Activated naive CD4-positive, alpha-beta T cell treated with anti-CD3 and anti-CD28 coated beads for 36 hours (primary cell): ENCODE measurements around the gene HMGB3. TPM values are rescaled to one million over a fixed set of nuclear protein-coding genes. Genes with fewer than 3 reads are reported as not detected.
A peak's percentile ranks its signal among the peaks of the same experiment; 100 is the strongest.

Experiments
- CTCF ChIA-PET: fragments of 350-600 bp; sonication (Branson Sonifier 250); formaldehyde crosslinking; loops from one replicate; lab custom pipeline; 2021; ENCODE audit warnings: antibody characterized with exemption; lab: Charles Lee
- DNase-seq: peaks from one replicate; pipeline ENCODE4 v3.0.0-alpha.2; 2020
- H3K27ac Mint-ChIP-seq: one replicate; pipeline ENCODE4 v1.8.0; 2021; ENCODE audit warnings: mild to moderate bottlenecking, mixed read lengths
- H3K27me3 Mint-ChIP-seq: one replicate; pipeline ENCODE4 v1.8.0; 2021; ENCODE audit warnings: low read depth, mixed read lengths
- H3K36me3 Mint-ChIP-seq: one replicate; pipeline ENCODE4 v1.8.0; 2021; ENCODE audit warnings: low read depth, mixed read lengths
- H3K4me1 Mint-ChIP-seq: one replicate; pipeline ENCODE4 v1.8.0; 2021; ENCODE audit warnings: low read depth, mixed read lengths
- H3K4me3 Mint-ChIP-seq: one replicate; pipeline ENCODE4 v1.8.0; 2021; ENCODE audit warnings: mild to moderate bottlenecking, moderate library complexity, mixed read lengths
- H3K9me3 Mint-ChIP-seq: one replicate; pipeline ENCODE4 v1.8.0; 2021; ENCODE audit warnings: mixed read lengths
- intact Hi-C: fragments of 100-400 bp; cut with micrococcal nuclease; formaldehyde crosslinking; loops from one replicate; pipeline ENCODE4 v1.15.1; 2023
- total RNA-seq, 2 experiments: library from RNA; stranded (reverse); gene quantifications; one replicate each; pipeline ENCODE4 v1.2.3, GENCODE V29; 2021

HMGB3 gene
- 10 to 100 TPM; 30.8 to 33.9 TPM for total RNA-seq

- intact Hi-C loops = loop anchor here (1.0 to 10.0 kb wide), 5 partner anchors 85 to 1478 kb away; partner anchors contain the start of genes CD99L2, IDS and MTM1
- Mint-ChIP-seq H3K27ac (no peak within 1 kb of the TSS), H3K27me3 (peaks cover 5% of the 10 kb centered on the region), H3K4me1 (peaks cover 13% of the 10 kb centered on the region), H3K36me3 (peaks cover 9% of the 10 kb centered on the region), H3K9me3 (no peaks in the 10 kb centered on the region), H3K4me3 (peak within 1 kb of the TSS; percentile 69)
- CTCF ChIA-PET = no interaction called here
- peak; percentile 90 for DNase-seq
Measured at GRCh38 chrX:150982788-150983520, at the start of gene HMGB3. HMGB3 (plus strand) TSS chrX:150983335; CDS start chrX:150985600, 2,265 bp downstream.

- Mint-ChIP-seq H3K4me1 (no peaks in the 10 kb centered on the region), H3K27me3 (peaks cover 2% of the 10 kb centered on the region), H3K4me3 (no peak overlapping the region), H3K27ac (no peak overlapping the region), H3K36me3 (no peaks in the 10 kb centered on the region), H3K9me3 (peaks cover 5% of the 10 kb centered on the region)
- intact Hi-C loops = no loop called here
- no peak for DNase-seq
- CTCF ChIA-PET = no interaction called here
Measured at GRCh38 chrX:150933945-150934350, 49.2 kb upstream of the HMGB3 start.

GRCh38 chrX:150934453-150934852 lies 48.7 kb upstream of the HMGB3 start:
- DNase-seq = no peak
- H3K27me3 Mint-ChIP-seq = peaks cover 2% of the 10 kb centered on the region
- no peaks in the 10 kb centered on the region for H3K4me1 Mint-ChIP-seq
- no peaks in the 10 kb centered on the region for H3K36me3 Mint-ChIP-seq
- intact Hi-C loops = no loop called here
- CTCF ChIA-PET = no interaction called here
- no peak overlapping the region for H3K4me3 Mint-ChIP-seq
- no peak overlapping the region for H3K27ac Mint-ChIP-seq
- H3K9me3 Mint-ChIP-seq = peaks cover 5% of the 10 kb centered on the region

- Mint-ChIP-seq H3K27me3 (peaks cover 2% of the 10 kb centered on the region), H3K4me1 (no peaks in the 10 kb centered on the region), H3K27ac (no peak overlapping the region), H3K36me3 (no peaks in the 10 kb centered on the region), H3K4me3 (no peak overlapping the region), H3K9me3 (peaks cover 5% of the 10 kb centered on the region)
- CTCF ChIA-PET = no interaction called here
- no peak for DNase-seq
- intact Hi-C loops = no loop called here
Measured at GRCh38 chrX:150935467-150935866, 47.7 kb upstream of the HMGB3 start.

- no peaks in the 10 kb centered on the region for H3K36me3 Mint-ChIP-seq
- no peak overlapping the region for H3K4me3 Mint-ChIP-seq
- no peaks in the 10 kb centered on the region for H3K4me1 Mint-ChIP-seq
- CTCF ChIA-PET = no interaction called here
- peaks cover 2% of the 10 kb centered on the region for H3K27me3 Mint-ChIP-seq
- no peak for DNase-seq
- peaks cover 5% of the 10 kb centered on the region for H3K9me3 Mint-ChIP-seq
- intact Hi-C loops = no loop called here
- no peak overlapping the region for H3K27ac Mint-ChIP-seq
Measured at GRCh38 chrX:150936556-150936955, 46.6 kb upstream of the HMGB3 start.

GRCh38 chrX:150940844-150941495 lies 42.2 kb upstream of the HMGB3 start:
- CTCF ChIA-PET = no interaction called here
- Mint-ChIP-seq H3K9me3 (peaks cover 5% of the 10 kb centered on the region), H3K27ac (no peak overlapping the region), H3K36me3 (no peaks in the 10 kb centered on the region), H3K4me1 (no peaks in the 10 kb centered on the region), H3K27me3 (no peaks in the 10 kb centered on the region), H3K4me3 (no peak overlapping the region)
- no peak for DNase-seq
- intact Hi-C loops = no loop called here

GRCh38 chrX:150941580-150941979 lies 41.6 kb upstream of the HMGB3 start:
- no peaks in the 10 kb centered on the region for H3K4me1 Mint-ChIP-seq
- no peaks in the 10 kb centered on the region for H3K27me3 Mint-ChIP-seq
- H3K4me3 Mint-ChIP-seq = no peak overlapping the region
- H3K9me3 Mint-ChIP-seq = peaks cover 5% of the 10 kb centered on the region
- intact Hi-C loops = no loop called here
- H3K27ac Mint-ChIP-seq = no peak overlapping the region
- DNase-seq = no peak
- H3K36me3 Mint-ChIP-seq = no peaks in the 10 kb centered on the region
- CTCF ChIA-PET = no interaction called here

GRCh38 chrX:150942942-150943594 lies 40.1 kb upstream of the HMGB3 start:
- no peaks in the 10 kb centered on the region for H3K4me1 Mint-ChIP-seq
- CTCF ChIA-PET = no interaction called here
- no peaks in the 10 kb centered on the region for H3K27me3 Mint-ChIP-seq
- no peak overlapping the region for H3K4me3 Mint-ChIP-seq
- no peak for DNase-seq
- no peaks in the 10 kb centered on the region for H3K36me3 Mint-ChIP-seq
- intact Hi-C loops = no loop called here
- no peaks in the 10 kb centered on the region for H3K9me3 Mint-ChIP-seq
- no peak overlapping the region for H3K27ac Mint-ChIP-seq

GRCh38 chrX:150944233-150944632 lies 38.9 kb upstream of the HMGB3 start:
- Mint-ChIP-seq H3K36me3 (no peaks in the 10 kb centered on the region), H3K27ac (no peak overlapping the region), H3K27me3 (no peaks in the 10 kb centered on the region), H3K4me3 (no peak overlapping the region), H3K9me3 (no peaks in the 10 kb centered on the region), H3K4me1 (no peaks in the 10 kb centered on the region)
- intact Hi-C loops = no loop called here
- CTCF ChIA-PET = no interaction called here
- no peak for DNase-seq

- no peak overlapping the region for H3K4me3 Mint-ChIP-seq
- H3K4me1 Mint-ChIP-seq = no peaks in the 10 kb centered on the region
- CTCF ChIA-PET = no interaction called here
- DNase-seq = no peak
- intact Hi-C loops = no loop called here
- no peaks in the 10 kb centered on the region for H3K9me3 Mint-ChIP-seq
- peaks cover 3% of the 10 kb centered on the region for H3K27me3 Mint-ChIP-seq
- H3K36me3 Mint-ChIP-seq = no peaks in the 10 kb centered on the region
- H3K27ac Mint-ChIP-seq = no peak overlapping the region
Measured at GRCh38 chrX:150954951-150955350, 28.2 kb upstream of the HMGB3 start.

- DNase-seq = no peak
- Mint-ChIP-seq H3K27me3 (peaks cover 3% of the 10 kb centered on the region), H3K4me1 (no peaks in the 10 kb centered on the region), H3K4me3 (no peak overlapping the region), H3K36me3 (no peaks in the 10 kb centered on the region), H3K27ac (no peak overlapping the region), H3K9me3 (no peaks in the 10 kb centered on the region)
- CTCF ChIA-PET = no interaction called here
- intact Hi-C loops = no loop called here
Measured at GRCh38 chrX:150955590-150955989, 27.5 kb upstream of the HMGB3 start.

GRCh38 chrX:150958177-150958576 lies 25.0 kb upstream of the HMGB3 start:
- no peak for DNase-seq
- Mint-ChIP-seq H3K4me3 (no peak overlapping the region), H3K4me1 (no peaks in the 10 kb centered on the region), H3K36me3 (no peaks in the 10 kb centered on the region), H3K27ac (no peak overlapping the region), H3K27me3 (no peaks in the 10 kb centered on the region), H3K9me3 (no peaks in the 10 kb centered on the region)
- CTCF ChIA-PET = no interaction called here
- intact Hi-C loops = no loop called here
